HepG2 (cell line): ENCODE data around the gene PRR5L. TPM values are rescaled to one million over a fixed set of nuclear protein-coding genes. Genes with fewer than 3 reads are reported as not detected.
A peak's percentile ranks its signal among the peaks of the same experiment; 100 is the strongest.

Experiments
- CHD4 ChIP-seq: fragments of 200-600 bp; sonication (generic); IDR thresholded peaks from 2 replicates; pipeline ENCODE4 v1.7.0; 2017; ENCODE audit warnings: mild to moderate bottlenecking, low read length, borderline replicate concordance
- FOSL2 ChIP-seq: sonication (generic); formaldehyde crosslinking; IDR thresholded peaks from 2 replicates; pipeline ENCODE4 v1.4.0; 2020; ENCODE audit warnings: missing genetic modification reagents
- KLF11 ChIP-seq: IDR thresholded peaks from 2 replicates; pipeline ENCODE4 v1.6.1; 2016; ENCODE audit warnings: missing compliant biosample characterization
- MED1 ChIP-seq: sonication (generic); formaldehyde crosslinking; IDR thresholded peaks from 2 replicates; pipeline ENCODE4 v1.4.0; 2020; ENCODE audit warnings: missing genetic modification reagents
- MEIS2 ChIP-seq: sonication (generic); formaldehyde crosslinking; IDR thresholded peaks from 2 replicates; pipeline ENCODE4 v1.9.0; 2021; ENCODE audit warnings: mild to moderate bottlenecking, missing genetic modification reagents
- MTA1 ChIP-seq: sonication (generic); formaldehyde crosslinking; IDR thresholded peaks from 2 replicates; pipeline ENCODE4 v1.4.0; 2020; ENCODE audit warnings: missing genetic modification reagents, mild to moderate bottlenecking, borderline replicate concordance
- NFE2 ChIP-seq: sonication (generic); formaldehyde crosslinking; IDR thresholded peaks from 2 replicates; pipeline ENCODE4 v1.4.0; 2020; ENCODE audit warnings: missing genetic modification reagents
- NFKB2 ChIP-seq: sonication (generic); formaldehyde crosslinking; IDR thresholded peaks from 2 replicates; pipeline ENCODE4 v1.4.0; 2020; ENCODE audit warnings: missing genetic modification reagents, borderline replicate concordance
- PAWR ChIP-seq: sonication (generic); formaldehyde crosslinking; IDR thresholded peaks from 2 replicates; pipeline ENCODE4 v1.4.0; 2020; ENCODE audit warnings: missing genetic modification reagents, mild to moderate bottlenecking, borderline replicate concordance
- PHF5A ChIP-seq: IDR thresholded peaks from one replicate; pipeline ENCODE4 v1.6.1; 2018; ENCODE audit warnings: low read depth, missing genetic modification reagents; ENCODE audit not compliant: unreplicated experiment
- PRMT3 ChIP-seq: sonication (generic); formaldehyde crosslinking; IDR thresholded peaks from 2 replicates; pipeline ENCODE4 v1.8.1; 2022; ENCODE audit warnings: low read depth, mild to moderate bottlenecking, moderate library complexity, missing genetic modification reagents, borderline replicate concordance
- REL ChIP-seq: sonication (generic); formaldehyde crosslinking; conservative IDR thresholded peaks from 2 replicates; pipeline ENCODE4 v1.8.0; 2022; ENCODE audit warnings: mild to moderate bottlenecking, missing genetic modification reagents, moderate library complexity
- SP2 ChIP-seq: sonication (generic); formaldehyde crosslinking; IDR thresholded peaks from 2 replicates; pipeline ENCODE4 v1.5.1; 2020; ENCODE audit warnings: mild to moderate bottlenecking, missing genetic modification reagents
- SPEN ChIP-seq: sonication (generic); formaldehyde crosslinking; IDR thresholded peaks from 2 replicates; pipeline ENCODE4 v1.5.1; 2020; ENCODE audit warnings: low read depth, mild to moderate bottlenecking, missing genetic modification reagents
- SRSF1 ChIP-seq: fragments of 200-400 bp; formaldehyde crosslinking; optimal IDR thresholded peaks from 2 replicates; pipeline ENCODE3; 2017; ENCODE audit warnings: mild to moderate bottlenecking, low read depth, low read length, moderate library complexity
- TARDBP ChIP-seq: sonication (generic); formaldehyde crosslinking; IDR thresholded peaks from 2 replicates; pipeline ENCODE4 v1.8.0; 2022; ENCODE audit warnings: mild to moderate bottlenecking, missing genetic modification reagents
- TEAD3 ChIP-seq: optimal IDR thresholded peaks from 2 replicates; pipeline ENCODE3; 2016; ENCODE audit warnings: borderline replicate concordance
- TFE3 ChIP-seq: IDR thresholded peaks from 2 replicates; pipeline ENCODE4 v1.6.1; 2016
- ZBTB21 ChIP-seq: sonication (generic); formaldehyde crosslinking; IDR thresholded peaks from 2 replicates; pipeline ENCODE4 v1.4.0; 2020; ENCODE audit warnings: missing genetic modification reagents
- ZFP90 ChIP-seq: sonication (generic); formaldehyde crosslinking; IDR thresholded peaks from 2 replicates; pipeline ENCODE4 v1.8.0; 2022; ENCODE audit warnings: missing genetic modification reagents, mild to moderate bottlenecking, inconsistent platforms, borderline replicate concordance
- ZMAT5 ChIP-seq: sonication (generic); formaldehyde crosslinking; IDR thresholded peaks from 2 replicates; pipeline ENCODE4 v1.5.0; 2020; ENCODE audit warnings: mild to moderate bottlenecking, low read depth, missing genetic modification reagents, borderline replicate concordance
- ZNF510 ChIP-seq: sonication (generic); formaldehyde crosslinking; IDR thresholded peaks from 2 replicates; pipeline ENCODE4 v1.4.0; 2020; ENCODE audit warnings: low read depth, mild to moderate bottlenecking, missing genetic modification reagents
- ZNF546 ChIP-seq: sonication (generic); formaldehyde crosslinking; conservative IDR thresholded peaks from 2 replicates; pipeline ENCODE4 v1.8.1; 2023; ENCODE audit warnings: mild to moderate bottlenecking, missing genetic modification reagents
- ZNF552 ChIP-seq: sonication (generic); formaldehyde crosslinking; IDR thresholded peaks from 2 replicates; pipeline ENCODE4 v1.9.0; 2022; ENCODE audit warnings: missing genetic modification reagents, mild to moderate bottlenecking, borderline replicate concordance
- ZNF619 ChIP-seq: sonication (generic); formaldehyde crosslinking; IDR thresholded peaks from 2 replicates; pipeline ENCODE4 v1.4.0; 2020; ENCODE audit warnings: mild to moderate bottlenecking, missing genetic modification reagents
- ZNF772 ChIP-seq: sonication (generic); formaldehyde crosslinking; IDR thresholded peaks from 2 replicates; pipeline ENCODE4 v1.5.0; 2020; ENCODE audit warnings: mild to moderate bottlenecking, missing genetic modification reagents
- ZNF800 ChIP-seq: sonication (generic); formaldehyde crosslinking; IDR thresholded peaks from 2 replicates; pipeline ENCODE4 v1.4.0; 2020; ENCODE audit warnings: missing genetic modification reagents
- polyA plus RNA-seq, 8 experiments: library from polyadenylated mRNA; depleted of rRNA in 3 of 8; stranded (reverse) in 7 of 8; unstranded in 1 of 8; fragments of >200 nt; fragmentation: Illumina TruSeq in 4 of 8; extraction: Trizol in 4 of 8; gene quantifications; 2 replicates each; pipeline versions ENCODE4 v1.2.1 to v1.2.3, GENCODE V29; 2011 to 2016; ENCODE audit warnings: low read depth in 4 of 8, missing spikeins in 1 of 8, mixed read lengths in 1 of 8; ENCODE audit not compliant: insufficient read depth in 1 of 8
- total RNA-seq, 5 experiments: library from RNA; depleted of rRNA; stranded (reverse); fragments of >200 nt; fragmentation: Illumina TruSeq; extraction: Trizol; gene quantifications; 2 replicates each; pipeline ENCODE4 v1.2.3, GENCODE V29; 2016; ENCODE audit warnings: low read depth in 1 of 5

Gene PRR5L
- total and polyA plus RNA-seq, 2 of the 13 experiments (the other 11 are each of a cell fraction or from before 2014, with no cell fraction given), result 0.16 TPM; not detected in 1

GRCh38 chr11:36289226-36289852 lies 6.7 kb upstream of the PRR5L start, which contains the start of gene COMMD9 (continued):
- 0 out of 2 replicates have a peak, but pooled peaks have one; percentile 24 for TF ChIP-seq ZFP90 (CRISPR knock-in tag)
- TF ChIP-seq SRSF1, result no peak
- no peak for TF ChIP-seq CHD4
- peak; percentile 46; the same call in 1 of the 2 replicates for TF ChIP-seq MED1
- TF ChIP-seq ZNF772 (CRISPR knock-in tag), result no peak
- TF ChIP-seq ZNF552, result no peak
- peak; percentile 94 for TF ChIP-seq TFE3 (CRISPR knock-in tag)
- 0 out of 2 replicates have a peak, but pooled peaks have one; percentile 32 for TF ChIP-seq PRMT3 (CRISPR knock-in tag)
- 0 out of 2 replicates have a peak, but pooled peaks have one; percentile 42 for TF ChIP-seq ZNF800 (CRISPR knock-in tag)
- TF ChIP-seq MTA1 (CRISPR knock-in tag), result peak; percentile 79; the same call in 1 of the 2 replicates
- no peak for TF ChIP-seq SP2 (CRISPR knock-in tag)
- 0 out of 2 replicates have a peak, but pooled peaks have one; percentile 33 for TF ChIP-seq ZNF510 (CRISPR knock-in tag)
- TF ChIP-seq NFKB2, result peak; percentile 63; the same call in 1 of the 2 replicates
- peak; percentile 90 for TF ChIP-seq TARDBP (CRISPR knock-in tag)
- no peak for TF ChIP-seq REL (CRISPR knock-in tag)
- TF ChIP-seq ZBTB21, result no peak
- TF ChIP-seq TEAD3 (CRISPR knock-in tag), result peak; percentile 80
- TF ChIP-seq NFE2 (CRISPR knock-in tag), result no peak
- no peak for TF ChIP-seq PHF5A (CRISPR knock-in tag)
- peak; percentile 92 for TF ChIP-seq SPEN (CRISPR knock-in tag)
- TF ChIP-seq ZNF619, result no peak
- no peak for TF ChIP-seq ZMAT5 (CRISPR knock-in tag)
- TF ChIP-seq KLF11 (CRISPR knock-in tag), result peak; percentile 78; the same call in 1 of the 2 replicates
- no peak for TF ChIP-seq PAWR (CRISPR knock-in tag)
- TF ChIP-seq MEIS2 (CRISPR knock-in tag), result no peak
- TF ChIP-seq ZNF546 (CRISPR knock-in tag), result no peak
- TF ChIP-seq FOSL2 (CRISPR knock-in tag), result peak; percentile 62
